Fibroblast of lung (primary cell): ENCODE measurements around the gene CRLF2.

Experiments
- CTCF ChIP-seq, 2 donors: IDR thresholded peaks in 1 of 2; conservative IDR thresholded peaks in 1 of 2; 1 replicate in 1 of 2; 2 replicates in 1 of 2; pipeline ENCODE4 v1.5.1; 2011 to 2012; ENCODE audit warnings: low read length in 2 of 2, control low read depth in 1 of 2, inconsistent platforms in 1 of 2, low read depth in 1 of 2, mild to moderate bottlenecking in 1 of 2
- EZH2 ChIP-seq: IDR thresholded peaks from 2 replicates; pipeline ENCODE4 v1.5.1; 2012; ENCODE audit warnings: low read length, control low read depth, mild to moderate bottlenecking; ENCODE audit errors: missing control alignments

DNA sequence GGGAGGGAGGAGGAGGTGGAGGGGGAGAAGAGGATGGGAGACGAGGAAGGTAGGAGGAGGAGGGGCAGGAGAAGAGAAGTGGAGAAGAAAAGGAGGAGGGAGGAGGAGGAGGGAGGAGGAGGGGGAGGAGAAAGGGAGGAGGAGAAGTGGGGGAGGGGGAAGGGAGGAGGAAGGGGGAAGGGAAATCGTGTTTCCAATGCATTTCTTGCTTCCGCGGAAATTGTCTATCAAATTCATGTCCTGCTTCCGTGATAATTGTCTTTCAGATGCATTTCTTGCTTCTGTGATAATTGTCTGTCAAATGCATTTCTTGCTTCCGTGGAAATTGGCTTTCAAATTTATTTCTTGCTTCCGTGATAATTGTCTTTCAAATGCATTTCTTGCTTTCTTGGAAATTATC lies 43.3 kb downstream of the CRLF2 start:
- TF ChIP-seq EZH2 (no peak), CTCF (conservative IDR thresholded peaks at IDR 0.05 in 1 of 2, IDR thresholded peaks at IDR 0.05 in 1 of 2; ENCODE audit: low read depth in 1 of 2, low read length in 2 of 2) (no peak)
